Stimulated activated CD4-positive, alpha-beta T cell treated with anti-CD3 and anti-CD28 coated beads, TNF-alpha, amount 100 ng/mL, for 24 hours (primary cell): ENCODE measurements around the gene ITGA2.

Experiments
- DNase-seq, 3 experiments: peaks; one replicate each; pipeline ENCODE4 v3.0.0-alpha.2; 2020; ENCODE audit warnings: low read depth in 3 of 3

Gene ITGA2

DNA sequence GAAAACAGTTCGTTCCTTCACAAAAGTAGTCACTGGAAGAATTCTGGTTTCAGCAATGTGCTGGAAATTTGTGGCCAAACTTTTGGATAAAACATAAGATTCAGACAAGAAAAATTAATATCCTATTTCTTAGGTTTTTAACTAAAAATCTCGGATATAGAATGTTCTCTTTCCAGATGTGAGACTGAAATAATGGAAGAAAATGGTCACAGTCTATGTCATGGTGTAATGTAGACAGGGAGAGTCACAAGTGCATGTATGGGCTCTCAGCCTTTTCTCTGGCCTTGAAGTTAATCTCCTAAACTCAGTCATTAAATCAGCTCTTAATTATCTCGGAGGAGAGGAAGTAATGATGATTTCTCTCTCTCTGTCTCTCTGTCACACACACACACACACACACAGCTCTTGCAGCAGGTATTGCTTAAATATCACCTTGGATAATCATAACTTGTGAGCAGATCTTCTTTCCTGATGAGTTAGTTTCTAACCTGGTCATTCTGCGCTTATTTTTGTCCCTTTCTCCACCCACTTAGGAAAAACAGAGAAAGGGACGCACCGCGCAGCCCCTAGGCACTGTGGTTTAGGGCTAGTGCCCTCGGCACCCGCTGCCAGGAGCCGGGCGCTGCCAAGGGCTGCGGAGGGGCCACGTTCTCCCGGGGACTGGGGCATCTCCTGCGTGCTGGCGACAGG lies 672 bp upstream of the ITGA2 start:
- no peak for DNase-seq

DNA sequence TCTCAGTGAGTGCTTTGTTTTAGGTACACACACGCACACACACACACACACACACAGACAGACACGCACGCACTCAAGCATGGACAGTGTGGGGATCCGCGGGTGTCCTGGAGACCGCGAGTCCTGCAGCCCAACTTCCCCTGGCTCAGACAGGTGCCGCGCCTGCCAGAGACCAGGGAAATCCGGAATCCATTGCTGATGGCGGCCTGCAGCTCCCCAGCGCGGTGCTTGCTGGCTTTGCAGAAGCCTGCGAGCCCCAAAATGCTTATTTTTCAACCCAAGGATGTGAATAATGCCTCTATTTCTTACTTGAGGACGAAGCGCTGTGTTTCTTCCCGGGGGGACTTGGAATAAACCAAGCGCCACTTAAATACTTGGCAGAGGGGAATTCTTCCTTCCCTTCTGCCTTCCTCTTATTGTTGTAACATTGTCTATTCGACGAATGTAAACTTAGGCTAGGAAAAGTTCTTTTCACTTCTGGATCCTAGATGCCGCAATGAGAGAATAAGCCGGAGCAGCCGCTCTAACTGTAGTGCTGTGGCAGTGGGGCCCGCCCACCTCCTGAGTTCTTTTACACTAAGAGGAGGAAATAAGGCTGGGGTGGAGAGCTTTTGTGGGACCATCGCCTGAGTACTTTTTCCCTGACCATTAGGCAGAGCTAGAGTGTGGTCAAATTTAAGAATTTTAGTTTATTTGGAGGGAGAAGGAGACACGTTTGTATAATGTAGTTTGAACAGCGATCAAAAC lies 802 bp downstream of the ITGA2 start:
- DNase-seq = peak in 1 of 3 experiments; percentile 30

DNA sequence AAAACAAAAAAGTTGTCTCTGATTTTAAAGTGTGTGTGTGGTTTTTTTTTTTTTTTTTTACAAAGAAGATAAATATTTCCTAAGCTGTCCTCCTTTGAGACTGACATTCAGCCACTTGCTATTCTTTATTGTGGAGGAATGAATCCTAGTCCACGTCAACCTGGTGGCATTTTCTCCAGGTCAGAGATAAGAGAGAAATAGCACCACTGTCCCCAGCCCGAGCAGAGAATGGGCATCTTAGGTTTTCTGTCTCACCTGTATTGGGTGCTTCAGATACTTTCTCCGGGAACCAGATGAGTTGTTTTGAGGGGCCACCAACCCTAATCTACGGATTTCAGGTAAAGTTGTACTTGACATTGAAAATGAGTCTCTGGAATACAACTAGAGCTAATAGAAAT lies 1.4 kb downstream of the ITGA2 start:
- no peak for DNase-seq

DNA sequence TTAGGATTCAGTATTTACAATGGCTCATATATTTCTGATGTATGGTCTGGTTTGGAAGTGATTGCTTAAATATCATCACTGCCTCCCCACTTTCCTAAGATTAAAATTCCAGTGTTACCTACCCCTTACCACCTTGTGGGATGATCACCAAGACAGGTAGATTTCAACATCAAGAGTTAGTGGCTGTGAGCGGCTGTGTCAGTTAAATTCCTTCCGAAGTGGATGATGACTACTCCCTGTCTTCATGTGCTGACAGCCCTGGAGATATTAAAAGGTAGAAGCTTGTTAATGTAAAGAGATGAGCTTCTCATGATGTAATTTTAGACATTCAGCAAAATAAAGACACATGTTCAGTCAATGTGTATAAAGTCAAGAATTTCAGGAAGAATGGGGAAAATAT lies 4.2 kb downstream of the ITGA2 start:
- no peak for DNase-seq

DNA sequence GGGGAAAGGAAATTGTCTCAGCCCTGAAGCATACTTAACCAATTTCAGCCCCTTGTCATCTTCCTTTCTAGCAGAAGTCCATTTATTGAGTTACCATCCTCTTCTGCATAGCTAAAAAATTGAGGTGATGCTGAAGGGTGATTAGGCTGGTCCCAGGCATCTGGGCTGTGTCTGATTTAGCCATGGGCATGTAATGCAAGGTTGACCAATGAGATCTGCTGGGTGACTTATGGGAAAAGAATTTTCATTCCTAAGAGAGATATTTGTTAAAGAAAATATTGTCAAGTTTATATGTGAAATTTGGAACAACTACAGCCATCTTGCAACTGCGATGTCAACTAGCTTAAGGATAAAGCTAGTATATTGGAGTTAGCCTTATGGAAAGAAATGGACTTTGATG lies 5.1 kb downstream of the ITGA2 start:
- DNase-seq = no peak

DNA sequence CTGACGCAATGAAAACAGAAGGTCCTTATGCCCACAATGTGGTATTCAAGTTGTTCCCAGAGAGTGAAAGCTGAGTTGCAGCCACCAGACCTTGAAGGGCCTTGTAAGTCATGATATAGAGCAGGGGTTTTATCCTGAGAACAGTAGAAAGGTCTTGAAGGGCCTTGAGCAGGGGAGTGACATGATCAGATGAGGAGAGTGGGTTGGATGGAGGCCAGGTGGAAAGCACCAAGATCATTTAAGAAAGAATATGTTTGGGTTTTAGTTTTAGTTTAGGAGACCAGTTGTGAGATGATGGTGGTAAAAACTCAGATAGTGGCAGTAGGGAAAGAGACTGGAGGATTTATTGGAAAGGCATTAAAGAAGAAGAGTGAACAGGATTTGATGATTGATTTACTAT lies 5.9 kb downstream of the ITGA2 start:
- DNase-seq = no peak

DNA sequence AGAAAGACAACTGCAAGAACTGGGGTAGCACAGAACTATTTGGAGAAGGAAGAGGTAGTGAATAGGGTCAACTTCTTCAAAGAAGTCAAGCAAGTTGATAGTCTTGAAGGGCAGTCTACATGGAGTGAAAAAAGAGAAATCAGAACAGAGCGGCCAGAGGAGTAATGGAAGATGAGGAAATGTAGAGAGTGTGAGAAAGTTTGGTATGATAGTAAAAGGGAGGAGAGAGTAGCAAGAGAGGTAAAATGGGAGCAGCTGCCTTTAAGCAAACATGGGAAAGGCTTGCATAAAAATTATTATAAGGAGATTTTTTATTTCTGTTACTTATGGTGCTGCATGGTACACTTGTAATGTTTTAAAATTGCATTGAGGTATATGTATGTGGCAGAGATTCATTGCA lies 6.8 kb downstream of the ITGA2 start:
- DNase-seq = no peak

DNA sequence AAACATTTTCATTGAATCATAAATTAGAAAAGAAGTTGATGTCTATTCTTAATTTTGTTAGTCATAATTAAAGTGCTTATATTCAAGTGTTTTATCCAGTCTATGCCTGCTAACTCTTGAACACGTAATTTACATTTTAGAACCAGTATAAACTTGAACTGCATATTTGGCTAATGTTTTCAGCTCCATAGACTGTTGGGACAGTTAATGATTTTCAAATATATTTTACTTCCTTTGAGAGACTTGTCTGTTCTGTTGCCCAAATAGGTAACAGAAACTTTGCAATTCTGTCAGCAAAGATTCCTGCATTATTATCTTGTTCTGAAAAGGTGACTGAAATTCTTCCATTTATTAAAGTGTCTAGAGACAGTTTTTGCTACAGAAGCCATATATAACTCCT lies 7.8 kb downstream of the ITGA2 start:
- no peak for DNase-seq

DNA sequence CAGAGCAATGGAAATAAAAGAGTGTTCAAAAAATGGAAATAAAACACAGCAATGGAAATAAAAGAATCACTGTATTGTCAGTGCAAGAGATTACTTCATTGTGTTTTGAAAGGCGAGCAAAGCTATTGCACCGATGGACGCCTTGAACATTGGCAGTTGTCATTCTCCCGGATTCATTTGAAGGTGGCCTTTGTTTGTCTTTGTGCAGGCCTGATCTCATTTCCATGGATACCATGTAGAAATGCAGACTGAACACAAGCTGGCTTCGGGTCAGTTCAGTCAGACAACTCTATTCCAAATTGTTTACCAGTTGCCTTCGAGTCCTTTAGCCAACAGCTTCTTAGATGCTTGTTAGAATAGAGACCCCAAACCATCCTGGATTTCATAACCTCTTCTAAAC lies 8.3 kb downstream of the ITGA2 start:
- DNase-seq = no peak

DNA sequence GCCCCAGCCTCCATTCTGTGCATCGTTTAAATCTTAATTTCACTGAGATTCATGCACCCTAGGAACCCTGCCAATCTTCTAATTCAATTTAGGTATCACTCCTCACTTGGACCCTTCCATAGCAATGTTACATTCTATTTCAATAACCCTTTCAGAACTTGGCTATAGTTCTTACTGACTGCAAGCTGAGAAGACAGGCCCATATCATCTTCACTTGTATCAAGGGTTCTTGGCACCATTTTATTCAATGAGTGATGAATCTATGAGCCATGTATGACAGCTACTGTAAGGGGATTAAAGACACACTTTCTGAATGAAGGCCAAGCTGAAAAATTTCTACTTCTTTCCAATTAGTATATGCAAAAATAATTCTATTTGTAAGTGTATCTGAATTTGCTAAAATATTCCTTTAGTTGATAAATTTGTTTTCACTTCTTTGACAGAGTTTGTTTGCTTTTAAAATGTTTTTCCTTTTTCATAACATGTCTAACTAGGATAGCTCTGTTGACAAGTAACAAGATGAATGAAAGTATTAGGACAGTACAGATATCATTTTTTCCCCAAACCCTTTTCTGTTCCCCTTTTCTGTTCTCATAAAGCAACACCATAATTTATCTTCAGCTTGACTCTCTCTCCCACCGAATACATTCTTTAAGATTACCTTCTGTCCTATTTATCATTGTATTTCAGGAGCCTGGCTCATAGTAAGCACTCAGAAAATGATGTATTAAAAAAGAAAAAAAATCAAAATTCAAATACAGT lies 9.6 kb downstream of the ITGA2 start:
- no peak for DNase-seq

DNA sequence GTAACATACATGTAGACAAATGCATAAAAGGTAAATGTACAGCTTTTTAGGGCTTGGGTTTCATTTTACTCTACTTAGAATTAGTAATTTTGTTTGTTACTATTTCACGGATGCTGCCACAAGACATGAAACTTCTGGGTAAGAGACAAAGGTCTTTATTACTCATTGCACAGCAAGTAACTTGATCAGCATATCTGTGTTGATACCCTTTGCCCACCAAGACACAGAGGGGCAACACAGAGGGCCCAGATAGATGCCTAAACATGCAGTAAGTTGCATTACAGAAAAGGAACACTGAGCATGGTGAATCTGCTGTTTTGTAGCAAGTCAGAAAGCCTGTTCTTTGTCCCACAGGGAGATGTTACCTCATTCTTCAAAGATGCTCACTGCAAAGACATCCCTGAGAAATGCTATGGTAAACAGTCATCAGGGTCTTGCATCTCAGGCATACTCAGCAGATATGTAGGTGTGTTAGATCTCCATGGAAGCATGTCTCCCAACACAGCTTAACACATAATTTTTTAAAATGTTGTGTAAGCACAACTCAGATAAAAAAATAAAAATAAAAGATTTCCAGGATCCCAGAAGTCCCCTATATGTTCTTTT lies 10.3 kb downstream of the ITGA2 start:
- no peak for DNase-seq

DNA sequence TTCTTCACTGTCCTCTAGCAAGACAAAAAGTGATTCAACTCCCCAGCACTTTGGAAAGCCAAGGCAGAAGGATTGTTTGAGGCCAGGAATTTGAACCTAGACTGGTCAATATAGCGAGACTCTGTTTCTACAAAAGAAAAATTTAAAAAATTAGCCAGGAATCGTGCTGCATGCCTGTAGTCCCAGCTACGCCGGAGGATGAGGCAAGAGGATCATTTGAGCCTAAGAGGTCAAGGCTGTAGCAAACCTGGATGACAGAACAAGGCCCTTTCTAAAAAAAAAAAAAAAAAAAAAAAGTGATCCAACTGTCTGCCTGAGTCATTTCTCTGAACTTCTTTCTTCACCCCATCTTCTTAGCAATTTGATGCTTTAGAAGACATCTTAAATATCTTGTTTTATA lies 12.4 kb downstream of the ITGA2 start:
- no peak for DNase-seq

DNA sequence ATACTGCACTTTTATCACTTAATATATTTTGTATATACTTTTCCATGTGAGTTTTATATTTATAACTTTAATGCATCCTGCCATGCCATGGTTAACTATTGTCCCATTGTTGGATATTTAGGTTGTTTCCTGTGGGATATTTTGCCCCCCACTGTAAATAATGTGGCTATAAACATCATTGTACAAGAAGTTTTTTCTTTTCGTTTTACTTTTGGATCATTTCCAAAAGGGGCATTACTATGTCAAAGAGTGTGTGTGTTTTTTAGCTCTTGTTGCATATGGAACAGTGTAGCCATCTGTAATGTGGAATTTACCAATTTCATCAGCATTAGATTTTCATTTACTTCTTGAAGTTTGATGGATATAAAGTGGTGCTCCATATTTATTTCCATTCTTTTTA lies 13.3 kb downstream of the ITGA2 start:
- no peak for DNase-seq

DNA sequence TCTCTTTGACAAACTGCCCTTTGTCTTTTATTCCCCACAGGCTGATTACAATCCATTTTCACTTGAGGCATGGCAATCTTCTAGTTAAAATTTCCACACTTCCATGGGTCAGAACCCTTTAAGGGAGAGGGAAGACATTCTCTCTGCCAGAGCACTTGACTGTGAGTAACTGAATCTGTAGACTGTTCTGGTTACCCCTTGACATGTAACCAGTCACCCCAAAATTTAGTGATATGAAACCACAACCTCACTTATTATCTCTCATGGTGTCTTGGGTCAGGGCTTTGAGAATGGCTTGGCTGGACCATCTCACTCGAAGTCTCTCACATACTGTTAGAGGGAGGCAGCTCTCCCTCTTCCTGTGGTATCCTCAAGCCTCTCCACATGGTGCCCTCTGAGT lies 14.0 kb downstream of the ITGA2 start:
- no peak for DNase-seq

DNA sequence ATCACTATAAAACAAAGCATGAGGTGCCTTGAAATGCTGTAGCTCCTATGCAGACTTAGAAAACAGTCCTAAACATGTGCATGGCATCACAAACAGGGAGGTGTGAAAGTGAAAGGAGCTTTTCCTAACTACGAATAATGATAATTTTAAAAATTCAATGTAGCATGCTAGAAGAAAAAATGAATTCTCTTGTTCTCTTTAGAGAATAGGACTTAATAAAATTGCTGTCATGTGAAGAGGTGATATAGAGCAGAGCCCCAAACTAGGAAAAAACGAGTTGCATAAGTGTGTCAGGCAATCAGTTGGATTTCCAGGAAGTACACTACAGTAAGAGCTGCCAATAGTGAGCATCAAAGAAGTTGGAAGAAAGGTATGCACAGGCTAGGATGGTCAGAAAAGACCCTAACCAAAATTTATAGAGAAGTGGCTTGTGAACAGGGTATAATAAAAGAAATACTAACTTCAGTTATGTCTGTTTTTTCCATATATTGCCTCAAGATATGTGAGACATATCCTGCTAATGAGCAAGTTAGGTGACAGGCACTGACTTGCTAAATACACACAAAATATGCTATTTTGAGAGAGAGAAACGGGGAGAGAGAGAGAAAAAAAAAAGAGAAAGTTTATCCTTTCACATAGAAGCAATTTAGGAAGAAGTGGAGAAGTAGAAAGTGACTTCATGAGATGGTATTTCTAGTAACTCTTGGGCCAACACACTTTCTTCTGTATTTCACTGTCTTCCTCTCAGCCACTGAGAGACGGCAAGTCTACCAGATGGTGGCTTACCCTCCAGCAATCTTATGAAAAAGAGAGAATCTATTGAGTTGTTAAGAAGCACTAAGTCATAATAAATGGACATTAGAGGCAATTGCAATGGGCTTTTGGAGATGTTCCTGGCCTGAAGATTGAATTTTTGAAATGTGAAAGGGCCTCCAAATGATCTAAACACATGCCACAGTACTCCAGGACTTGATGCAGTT lies 18.0 kb downstream of the ITGA2 start:
- DNase-seq = no peak

DNA sequence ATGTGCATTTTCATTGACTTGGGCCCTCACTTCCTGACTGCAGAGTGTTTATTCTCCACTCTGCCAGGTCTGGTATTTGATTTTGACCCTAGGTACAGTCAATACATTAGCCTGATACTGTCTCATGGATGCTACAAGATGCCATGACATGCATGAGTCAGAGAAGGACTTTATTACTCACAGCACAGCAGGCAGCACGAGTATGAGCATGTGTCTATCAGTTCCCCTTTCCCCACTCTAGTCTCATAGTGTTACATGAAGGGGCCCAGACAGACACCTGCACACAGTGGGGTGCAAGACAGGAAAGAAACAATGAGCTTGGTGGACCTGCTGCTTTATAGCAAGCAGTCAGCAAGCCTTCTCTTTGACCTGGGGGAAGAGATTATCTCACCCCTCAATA lies 19.6 kb downstream of the ITGA2 start:
- DNase-seq = peak in 1 of 3 experiments; percentile 26

DNA sequence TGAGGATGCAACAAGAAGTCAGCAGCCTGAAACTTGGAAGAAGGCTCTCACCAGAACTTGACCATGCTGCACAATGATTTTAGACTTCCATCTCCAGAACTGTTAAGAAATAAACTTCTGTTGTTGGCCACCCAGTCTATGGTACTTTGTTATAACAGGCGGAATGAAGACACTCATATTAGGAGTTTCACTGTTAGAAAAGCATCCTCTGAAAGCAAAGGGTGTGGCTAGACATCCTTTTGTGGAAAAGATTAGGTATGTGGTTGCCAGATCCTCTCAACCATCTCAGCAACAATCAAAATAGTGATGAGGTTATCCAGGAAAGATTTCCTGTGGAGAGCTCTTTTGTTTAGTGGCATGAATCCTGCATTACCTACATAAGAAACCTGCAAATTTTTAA lies 20.7 kb downstream of the ITGA2 start:
- no peak for DNase-seq

DNA sequence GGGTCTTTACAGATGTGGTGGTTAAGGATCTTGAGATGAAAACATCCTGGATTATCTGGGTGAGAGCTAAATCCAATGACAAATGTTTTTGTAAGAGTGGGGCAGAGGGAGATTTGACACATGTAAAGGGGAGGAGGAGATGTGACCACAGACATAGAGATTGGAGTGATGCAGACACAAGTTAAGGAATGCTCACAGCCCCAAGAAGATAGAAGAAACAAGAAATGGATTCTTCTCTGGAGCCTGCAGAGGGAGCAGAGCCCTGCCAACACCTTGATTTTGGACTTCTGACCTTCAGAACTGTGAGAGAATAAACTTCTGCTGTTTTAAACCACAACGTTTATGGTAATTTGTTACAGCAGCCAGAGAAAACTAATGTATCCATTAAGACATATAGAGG lies 21.7 kb downstream of the ITGA2 start:
- no peak for DNase-seq

DNA sequence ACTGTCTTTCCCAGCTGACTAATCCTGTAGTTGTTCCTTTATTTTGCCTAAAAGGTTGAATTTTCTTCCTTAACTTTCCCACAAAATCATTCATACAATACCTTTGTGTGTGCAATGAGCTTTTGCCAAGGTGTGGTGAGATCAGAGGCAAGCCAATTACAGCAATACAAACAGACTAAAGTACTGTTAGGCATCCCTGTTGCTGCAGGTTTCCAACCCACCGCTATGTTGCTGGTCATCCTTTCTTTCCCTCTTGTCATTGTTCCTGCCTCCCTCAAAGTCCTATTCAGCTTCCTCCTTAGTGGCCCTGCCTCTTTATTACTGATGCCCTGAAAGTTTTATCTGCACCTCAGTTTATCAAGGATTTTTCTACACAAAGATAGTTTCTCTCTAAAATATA lies 22.1 kb downstream of the ITGA2 start:
- DNase-seq = no peak

DNA sequence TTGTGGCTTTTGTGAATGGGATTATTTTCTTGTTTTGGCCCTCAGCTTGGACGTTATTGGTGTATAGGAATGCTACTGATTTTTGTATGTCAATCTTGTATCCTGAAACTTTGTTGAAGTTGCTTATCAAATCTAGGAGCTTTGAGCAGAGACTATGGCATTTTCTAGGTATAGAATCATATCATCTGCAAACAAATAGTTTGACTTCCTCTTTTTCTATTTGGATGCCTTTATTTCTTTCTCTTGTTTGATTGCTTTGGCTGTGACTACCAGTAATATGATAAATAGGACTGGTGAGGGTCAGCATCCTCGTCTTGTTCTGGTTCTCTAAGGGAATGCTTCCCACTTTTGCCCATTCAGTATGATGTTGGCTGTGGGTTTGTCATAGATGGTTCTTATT lies 24.7 kb downstream of the ITGA2 start:
- DNase-seq = no peak

DNA sequence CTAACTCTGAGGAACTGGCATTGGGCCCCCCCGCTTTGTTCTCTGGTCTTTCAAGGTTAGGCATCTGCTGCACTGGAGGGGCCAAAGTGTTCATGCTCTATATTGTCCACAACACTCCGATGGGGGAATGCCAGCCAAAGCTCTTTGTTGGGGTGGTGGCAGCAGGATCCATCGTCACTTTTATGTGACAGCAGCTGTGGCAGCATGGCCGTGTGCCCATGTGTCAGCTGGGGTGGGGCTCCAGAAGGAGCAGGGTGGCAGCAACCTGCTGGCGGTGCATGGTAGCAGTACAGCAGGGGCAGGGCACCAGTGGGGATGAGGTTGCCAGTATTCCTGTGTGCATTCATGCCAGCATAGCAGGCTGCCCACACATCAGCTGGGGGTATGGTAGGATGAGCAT lies 28.2 kb downstream of the ITGA2 start:
- DNase-seq = no peak
